Measurements from ENCODE around the gene GADD45GIP1. TPM values are rescaled to one million over a fixed set of nuclear protein-coding genes. Genes with fewer than 3 reads are reported as not detected.

Gene GADD45GIP1
- total RNA-seq, 2 experiments from 2014 or later: 12.1 to 12.8 TPM

DNA sequence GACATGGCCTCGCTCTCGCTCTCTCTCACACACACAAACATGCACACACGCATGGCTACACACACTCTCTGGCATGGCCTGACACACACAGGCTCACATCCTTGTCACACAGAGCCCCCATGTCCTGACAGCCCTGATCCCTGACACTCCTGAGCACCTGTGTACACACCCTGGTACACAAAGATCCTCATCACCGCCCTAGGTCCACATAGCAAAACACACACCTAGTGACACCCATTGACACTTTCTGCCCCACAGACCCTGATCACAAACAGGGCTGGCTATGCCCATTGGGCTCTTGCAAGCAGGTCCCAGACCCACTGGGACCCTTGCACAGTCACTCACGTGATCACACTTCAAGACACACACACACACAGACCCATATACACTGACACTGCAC, 34.3 kb upstream of the GADD45GIP1 start:
- Histone ChIP-seq H3K9me3 (ENCODE audit: control insufficient read depth in 1 of 2, insufficient read depth in 1 of 2, low read length in 2 of 2) (no peaks in the 10 kb centered on the region), H3K36me3 (ENCODE audit: insufficient read depth, low read length) (no peaks in the 10 kb centered on the region), H3K4me1 (ENCODE audit: insufficient read depth, low read length) (peaks cover 10% of the 10 kb centered on the region), H3K27ac (ENCODE audit: low read depth in 1 of 2, low read length in 2 of 2) (no peak overlapping the region), H3K4me3 (ENCODE audit: low read length) (no peak overlapping the region), H3K27me3 (ENCODE audit: control insufficient read depth in 1 of 2, insufficient read depth in 2 of 2, low read length in 2 of 2) (peaks cover 0 to 2% of the 10 kb centered on the region in 2 experiments)
- POLR2A ChIA-PET: interaction anchor here (0.6 kb wide), 1 partner anchor 15 kb away, joined by 3 read pairs; no protein-coding TSS in a partner anchor
- intact Hi-C loops (cut with DNase I, micrococcal nuclease): no loop called here
- Mint-ChIP-seq H3K4me1 (ENCODE audit: low read depth) (peaks cover 10% of the 10 kb centered on the region), H3K4me3 (no peak overlapping the region), H3K27ac (no peak overlapping the region), H3K9me3 (no peaks in the 10 kb centered on the region), H3K27me3 (peaks cover 10% of the 10 kb centered on the region), H3K36me3 (ENCODE audit: low read depth) (peaks cover 4% of the 10 kb centered on the region)
- CTCF ChIA-PET: interaction anchor here (1.1 kb wide), 1 partner anchor 13 kb away, joined by 3 read pairs; no protein-coding TSS in a partner anchor
- no peak for DNase-seq
- TF ChIP-seq, protein P1, sequence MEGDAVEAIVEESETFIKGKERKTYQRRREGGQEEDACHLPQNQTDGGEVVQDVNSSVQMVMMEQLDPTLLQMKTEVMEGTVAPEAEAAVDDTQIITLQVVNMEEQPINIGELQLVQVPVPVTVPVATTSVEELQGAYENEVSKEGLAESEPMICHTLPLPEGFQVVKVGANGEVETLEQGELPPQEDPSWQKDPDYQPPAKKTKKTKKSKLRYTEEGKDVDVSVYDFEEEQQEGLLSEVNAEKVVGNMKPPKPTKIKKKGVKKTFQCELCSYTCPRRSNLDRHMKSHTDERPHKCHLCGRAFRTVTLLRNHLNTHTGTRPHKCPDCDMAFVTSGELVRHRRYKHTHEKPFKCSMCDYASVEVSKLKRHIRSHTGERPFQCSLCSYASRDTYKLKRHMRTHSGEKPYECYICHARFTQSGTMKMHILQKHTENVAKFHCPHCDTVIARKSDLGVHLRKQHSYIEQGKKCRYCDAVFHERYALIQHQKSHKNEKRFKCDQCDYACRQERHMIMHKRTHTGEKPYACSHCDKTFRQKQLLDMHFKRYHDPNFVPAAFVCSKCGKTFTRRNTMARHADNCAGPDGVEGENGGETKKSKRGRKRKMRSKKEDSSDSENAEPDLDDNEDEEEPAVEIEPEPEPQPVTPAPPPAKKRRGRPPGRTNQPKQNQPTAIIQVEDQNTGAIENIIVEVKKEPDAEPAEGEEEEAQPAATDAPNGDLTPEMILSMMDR (IDR thresholded peaks at IDR 0.05): no peak
- no peak for ATAC-seq (ENCODE audit: poor library complexity)

DNA sequence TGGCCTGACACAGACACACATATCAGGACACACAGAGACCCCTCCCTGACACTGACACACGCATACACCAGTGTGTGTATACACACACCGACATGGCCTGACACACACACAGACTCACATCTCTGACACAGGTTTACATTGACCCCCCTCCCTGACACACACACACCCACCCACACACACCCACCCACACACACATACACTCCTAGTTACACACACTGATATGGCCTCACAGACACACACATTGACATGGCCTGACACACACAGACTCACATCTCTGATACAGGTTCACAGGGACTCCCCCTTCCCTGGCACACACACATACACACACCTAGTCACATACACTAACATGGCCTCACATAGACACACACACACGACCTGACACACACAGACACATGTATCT, 33.8 kb upstream of the GADD45GIP1 start:
- no peak for DNase-seq
- CTCF ChIA-PET: no interaction called here
- H3K4me3 ChIP-seq (ENCODE audit: low read length): no peak overlapping the region
- H3K4me1 ChIP-seq (ENCODE audit: insufficient read depth, low read length): peaks cover 7% of the 10 kb centered on the region
- peaks cover 4% of the 10 kb centered on the region for H3K36me3 Mint-ChIP-seq (ENCODE audit: low read depth)
- no peaks in the 10 kb centered on the region for H3K9me3 ChIP-seq (ENCODE audit: control insufficient read depth in 1 of 2, insufficient read depth in 1 of 2, low read length in 2 of 2)
- H3K27me3 Mint-ChIP-seq: peaks cover 10% of the 10 kb centered on the region
- POLR2A ChIA-PET: no interaction called here
- intact Hi-C loops (cut with DNase I, micrococcal nuclease): no loop called here
- no peaks in the 10 kb centered on the region for H3K9me3 Mint-ChIP-seq
- no peak overlapping the region for H3K27ac Mint-ChIP-seq
- H3K27me3 ChIP-seq (ENCODE audit: control insufficient read depth in 1 of 2, insufficient read depth in 2 of 2, low read length in 2 of 2): peaks cover 0 to 2% of the 10 kb centered on the region in 2 experiments
- H3K4me3 Mint-ChIP-seq: no peak overlapping the region
- TF ChIP-seq, protein P1 (IDR thresholded peaks at IDR 0.05): no peak
- no peaks in the 10 kb centered on the region for H3K36me3 ChIP-seq (ENCODE audit: insufficient read depth, low read length)
- H3K27ac ChIP-seq (ENCODE audit: low read depth in 1 of 2, low read length in 2 of 2): no peak overlapping the region
- peaks cover 7% of the 10 kb centered on the region for H3K4me1 Mint-ChIP-seq (ENCODE audit: low read depth)
- ATAC-seq (ENCODE audit: poor library complexity): no peak

DNA sequence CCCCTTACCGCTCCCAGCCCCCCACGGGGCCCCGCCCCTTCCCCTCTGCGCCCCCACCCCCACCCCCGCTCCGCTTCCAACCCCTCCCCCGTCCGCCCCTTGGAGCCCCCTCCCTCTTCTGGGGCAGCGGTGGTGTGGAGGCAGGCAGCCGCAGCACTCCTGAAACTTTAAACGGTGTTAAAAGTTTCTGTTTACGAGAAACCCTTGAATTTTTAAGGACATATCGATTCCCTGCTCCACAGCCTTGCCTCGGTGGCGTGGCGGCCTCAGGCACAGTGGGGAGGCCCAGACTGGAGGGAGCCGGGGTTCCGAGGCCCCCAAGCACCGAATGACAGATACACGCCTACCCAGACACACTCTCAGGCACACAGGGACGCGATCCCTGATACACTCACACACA, 33.4 kb upstream of the GADD45GIP1 start:
- ATAC-seq (ENCODE audit: poor library complexity) (no peak), DNase-seq (no peak)
- ChIA-PET CTCF (no interaction called here), POLR2A (no interaction called here)
- no peaks in the 10 kb centered on the region for H3K36me3 ChIP-seq (ENCODE audit: insufficient read depth, low read length)
- peaks cover 0 to 2% of the 10 kb centered on the region in 2 experiments for H3K27me3 ChIP-seq (ENCODE audit: control insufficient read depth in 1 of 2, insufficient read depth in 2 of 2, low read length in 2 of 2)
- peaks cover 7% of the 10 kb centered on the region for H3K4me1 ChIP-seq (ENCODE audit: insufficient read depth, low read length)
- TF ChIP-seq, protein P1 (IDR thresholded peaks at IDR 0.05): no peak
- peaks cover 6% of the 10 kb centered on the region for H3K4me1 Mint-ChIP-seq (ENCODE audit: low read depth)
- no peaks in the 10 kb centered on the region for H3K9me3 ChIP-seq (ENCODE audit: control insufficient read depth in 1 of 2, insufficient read depth in 1 of 2, low read length in 2 of 2)
- no peak overlapping the region for H3K27ac Mint-ChIP-seq
- H3K4me3 ChIP-seq (ENCODE audit: low read length): no peak overlapping the region
- H3K36me3 Mint-ChIP-seq (ENCODE audit: low read depth): peaks cover 4% of the 10 kb centered on the region
- peaks cover 10% of the 10 kb centered on the region for H3K27me3 Mint-ChIP-seq
- no peak overlapping the region for H3K4me3 Mint-ChIP-seq
- intact Hi-C loops (cut with DNase I, micrococcal nuclease): no loop called here
- no peaks in the 10 kb centered on the region for H3K9me3 Mint-ChIP-seq
- no peak overlapping the region for H3K27ac ChIP-seq (ENCODE audit: low read depth in 1 of 2, low read length in 2 of 2)

Data from CD4-positive, alpha-beta T cell (primary cell).